Measurements from ENCODE around the gene PRPF40B.

- no peak for TF ChIP-seq HNF4A (CRISPR knock-in tag; IDR thresholded peaks at IDR 0.05)
- no peak for TF ChIP-seq ZNF768 (CRISPR knock-in tag; IDR thresholded peaks at IDR 0.05)
- no peak for TF ChIP-seq MTA1 (CRISPR knock-in tag; IDR thresholded peaks at IDR 0.05; ENCODE audit: borderline replicate concordance)
- TF ChIP-seq SIX1 (CRISPR knock-in tag; IDR thresholded peaks at IDR 0.05; ENCODE audit: borderline replicate concordance): no peak
- no peak for TF ChIP-seq TBP (CRISPR knock-in tag; IDR thresholded peaks at IDR 0.05)
- TF ChIP-seq ELF4 (CRISPR knock-in tag; IDR thresholded peaks at IDR 0.05; ENCODE audit: borderline replicate concordance): no peak
- no peak for TF ChIP-seq GABPA (IDR thresholded peaks at IDR 0.05; ENCODE audit: low read depth, low read length)
- no peak for TF ChIP-seq GABPA (CRISPR knock-in tag; IDR thresholded peaks at IDR 0.05; ENCODE audit: low read depth)
- TF ChIP-seq CTCF (CRISPR knock-in tag; IDR thresholded peaks at IDR 0.05): no peak
- TF ChIP-seq SIN3A (IDR thresholded peaks at IDR 0.05; ENCODE audit: borderline replicate concordance, low read depth, low read length): no peak
- no peak for TF ChIP-seq NCOA2 (CRISPR knock-in tag; IDR thresholded peaks at IDR 0.05)
- TF ChIP-seq EP300 (IDR thresholded peaks at IDR 0.05; ENCODE audit: low read depth in 2 of 2, low read length in 2 of 2): no peak
- no peak for TF ChIP-seq EP300 (CRISPR knock-in tag; IDR thresholded peaks at IDR 0.05; ENCODE audit: borderline replicate concordance)
- TF ChIP-seq ZNF687 (CRISPR knock-in tag; IDR thresholded peaks at IDR 0.05): no peak
- no peak for TF ChIP-seq SRSF4 (IDR thresholded peaks at IDR 0.05; ENCODE audit: low read depth, low read length, poor library complexity, severe bottlenecking)
Observed at GRCh38 chr12:49635656-49636055, 12.3 kb downstream of the PRPF40B start.

Measured in HepG2 (cell line).